Thymus (tissue), 11 donors: ENCODE results near the gene MYO10. TPM values are rescaled to one million over a fixed set of nuclear protein-coding genes. Genes with fewer than 3 reads are reported as not detected.

ENCODE experiments used
- DNase-seq, 9 donors: peaks; one replicate each; pipeline ENCODE4 v3.0.0-alpha.2; 2013; ENCODE audit warnings: low spot score in 9 of 9, low read depth in 6 of 9, missing footprints in 1 of 9
- H3K27ac ChIP-seq, 2 donors: one replicate each; pipeline ENCODE4 v1.5.1; 2013; ENCODE audit warnings: control low read depth in 1 of 2, low read depth in 1 of 2, low read length in 1 of 2, mild to moderate bottlenecking in 1 of 2, moderate library complexity in 1 of 2
- H3K27me3 ChIP-seq, 2 donors: one replicate each; pipeline ENCODE4 v1.5.1; 2013; ENCODE audit warnings: low read length in 1 of 2; ENCODE audit not compliant: control insufficient read depth in 2 of 2, insufficient read depth in 1 of 2
- H3K36me3 ChIP-seq, 2 donors: one replicate each; pipeline ENCODE4 v1.5.1; 2013; ENCODE audit warnings: low read length in 1 of 2, mild to moderate bottlenecking in 1 of 2, moderate library complexity in 1 of 2; ENCODE audit not compliant: control insufficient read depth in 2 of 2, insufficient read depth in 2 of 2
- H3K4me1 ChIP-seq, 2 donors: one replicate each; pipeline ENCODE4 v1.5.1; 2013; ENCODE audit warnings: low read length in 2 of 2; ENCODE audit not compliant: control insufficient read depth in 2 of 2, insufficient read depth in 2 of 2
- H3K4me3 ChIP-seq, 2 donors: one replicate each; pipeline ENCODE4 v1.5.1; 2013; ENCODE audit warnings: low read length in 2 of 2, control low read depth in 1 of 2, mild to moderate bottlenecking in 1 of 2
- H3K9me3 ChIP-seq, 2 donors: one replicate each; pipeline ENCODE4 v1.5.1; 2013; ENCODE audit warnings: low read length in 1 of 2, mild to moderate bottlenecking in 1 of 2; ENCODE audit not compliant: control insufficient read depth in 2 of 2, insufficient read depth in 1 of 2
- WGBS: extraction: QIAGEN DNeasy Blood & Tissue Kit; methylation state at CpG from one replicate; pipeline ENCODE4 v1.1.7; 2013; 5-methylcytosine and 5-hydroxymethylcytosine counted together
- polyA plus RNA-seq: library from polyadenylated mRNA; stranded (reverse); fragments of 200-250 nt; gene quantifications from one replicate; pipeline ENCODE4 v1.2.3, GENCODE V29; 2013
- total RNA-seq: library from RNA; stranded (reverse); fragments of 120-200 nt; gene quantifications from one replicate; pipeline ENCODE4 v1.2.4, GENCODE V29; 2013
- donor health status: healthy.

The MYO10 gene
- total and polyA plus RNA-seq, 2 donors: 4.3 to 6.0 TPM

GRCh38 chr5:16897800-16898199 is 38.3 kb downstream of the MYO10 start:
- Histone ChIP-seq H3K4me3 (no peak overlapping the region), H3K27me3 (no peaks in the 10 kb centered on the region), H3K4me1 (peaks cover 0 to 5% of the 10 kb centered on the region in 2 donors), H3K9me3 (no peaks in the 10 kb centered on the region), H3K27ac (no peak overlapping the region), H3K36me3 (no peaks in the 10 kb centered on the region)
- no peak for DNase-seq
- WGBS: 97% methylated on average over 6 of the region's 6 CpGs

- WGBS: 51% methylated on average over 7 of the region's 7 CpGs
- H3K4me1 ChIP-seq: peaks cover 0 to 5% of the 10 kb centered on the region in 2 donors
- no peak overlapping the region for H3K27ac ChIP-seq
- H3K27me3 ChIP-seq: no peaks in the 10 kb centered on the region
- H3K9me3 ChIP-seq: no peaks in the 10 kb centered on the region
- no peak for DNase-seq
- no peaks in the 10 kb centered on the region for H3K36me3 ChIP-seq
- H3K4me3 ChIP-seq: no peak overlapping the region
Measured at GRCh38 chr5:16897284-16897704, 38.8 kb downstream of the MYO10 start.

DNA sequence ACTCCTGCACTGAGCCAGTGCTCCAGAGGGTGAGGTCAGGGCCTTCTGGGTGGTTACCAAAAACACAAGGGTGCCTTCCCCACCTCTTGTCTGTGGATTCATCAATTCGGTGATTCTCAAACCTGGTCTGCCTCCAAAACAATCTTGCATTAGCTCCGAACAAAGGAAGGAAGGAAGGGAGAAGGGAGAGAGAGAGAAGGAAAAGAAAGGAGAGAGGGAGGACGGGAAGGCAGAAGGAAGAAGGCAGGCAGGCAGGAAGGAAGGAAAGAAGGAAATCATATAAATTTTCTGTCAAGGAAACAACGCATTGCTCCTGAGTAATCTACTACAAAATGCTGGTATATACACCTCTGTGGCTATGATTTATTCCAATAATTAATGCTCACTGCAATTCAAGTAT is 39.3 kb downstream of the MYO10 start:
- no peak for DNase-seq
- Histone ChIP-seq H3K4me1 (peaks cover 0 to 5% of the 10 kb centered on the region in 2 donors), H3K27ac (no peak overlapping the region), H3K4me3 (no peak overlapping the region), H3K9me3 (no peaks in the 10 kb centered on the region), H3K36me3 (no peaks in the 10 kb centered on the region), H3K27me3 (no peaks in the 10 kb centered on the region)
- WGBS: 68% methylated on average over 4 of the region's 4 CpGs

- DNase-seq: no peak
- Histone ChIP-seq H3K9me3 (no peaks in the 10 kb centered on the region), H3K4me1 (peaks cover 0 to 5% of the 10 kb centered on the region in 2 donors)
Measured at GRCh38 chr5:16894236-16895057, 41.6 kb downstream of the MYO10 start.

GRCh38 chr5:16891033-16891432 is 45.1 kb downstream of the MYO10 start:
- Histone ChIP-seq H3K4me1 (peaks cover 0 to 3% of the 10 kb centered on the region in 2 donors), H3K36me3 (no peaks in the 10 kb centered on the region), H3K4me3 (no peak overlapping the region), H3K27me3 (no peaks in the 10 kb centered on the region), H3K27ac (no peak overlapping the region), H3K9me3 (no peaks in the 10 kb centered on the region)
- 84% methylated on average over 8 of the region's 8 CpGs for WGBS
- DNase-seq: no peak

More at GRCh38 chr5:16894236-16895057, 41.6 kb downstream of the MYO10 start:
- 92% methylated on average over 13 of the region's 13 CpGs for WGBS
- Histone ChIP-seq H3K27ac (peak overlapping the region in 1 of 2 donors; percentile 43), H3K4me3 (no peak overlapping the region), H3K27me3 (no peaks in the 10 kb centered on the region), H3K36me3 (no peaks in the 10 kb centered on the region)

DNA sequence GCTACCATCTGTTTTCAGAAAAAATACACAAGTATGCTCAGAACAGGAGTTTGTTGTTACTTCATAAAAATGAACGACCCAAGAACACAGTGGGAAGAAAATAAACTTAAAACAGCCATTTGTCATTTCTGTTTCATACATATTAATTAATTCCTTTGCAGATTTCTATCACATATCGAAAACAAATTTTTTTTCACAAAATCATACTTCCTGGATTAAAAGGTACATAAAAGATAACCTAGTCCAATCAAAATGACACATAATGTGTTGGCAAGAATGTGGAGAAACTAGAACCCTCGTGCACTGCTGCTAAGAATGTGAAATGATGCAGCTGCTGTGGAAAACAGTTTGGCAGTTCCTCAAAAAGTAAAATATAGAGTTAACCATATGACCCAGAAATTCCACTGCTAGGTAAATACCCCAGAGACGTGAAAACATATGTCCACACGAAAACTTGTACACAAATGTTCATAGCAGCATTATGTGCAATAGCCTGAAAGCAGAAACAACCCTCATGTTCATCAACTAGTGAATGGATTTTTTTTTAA is 46.0 kb downstream of the MYO10 start:
- H3K36me3 ChIP-seq: no peaks in the 10 kb centered on the region
- peaks cover 0 to 3% of the 10 kb centered on the region in 2 donors for H3K4me1 ChIP-seq
- H3K27me3 ChIP-seq: no peaks in the 10 kb centered on the region
- DNase-seq: no peak
- no peak overlapping the region for H3K4me3 ChIP-seq
- H3K27ac ChIP-seq: no peak overlapping the region
- 65% methylated on average over 5 of the region's 5 CpGs for WGBS
- no peaks in the 10 kb centered on the region for H3K9me3 ChIP-seq

DNA sequence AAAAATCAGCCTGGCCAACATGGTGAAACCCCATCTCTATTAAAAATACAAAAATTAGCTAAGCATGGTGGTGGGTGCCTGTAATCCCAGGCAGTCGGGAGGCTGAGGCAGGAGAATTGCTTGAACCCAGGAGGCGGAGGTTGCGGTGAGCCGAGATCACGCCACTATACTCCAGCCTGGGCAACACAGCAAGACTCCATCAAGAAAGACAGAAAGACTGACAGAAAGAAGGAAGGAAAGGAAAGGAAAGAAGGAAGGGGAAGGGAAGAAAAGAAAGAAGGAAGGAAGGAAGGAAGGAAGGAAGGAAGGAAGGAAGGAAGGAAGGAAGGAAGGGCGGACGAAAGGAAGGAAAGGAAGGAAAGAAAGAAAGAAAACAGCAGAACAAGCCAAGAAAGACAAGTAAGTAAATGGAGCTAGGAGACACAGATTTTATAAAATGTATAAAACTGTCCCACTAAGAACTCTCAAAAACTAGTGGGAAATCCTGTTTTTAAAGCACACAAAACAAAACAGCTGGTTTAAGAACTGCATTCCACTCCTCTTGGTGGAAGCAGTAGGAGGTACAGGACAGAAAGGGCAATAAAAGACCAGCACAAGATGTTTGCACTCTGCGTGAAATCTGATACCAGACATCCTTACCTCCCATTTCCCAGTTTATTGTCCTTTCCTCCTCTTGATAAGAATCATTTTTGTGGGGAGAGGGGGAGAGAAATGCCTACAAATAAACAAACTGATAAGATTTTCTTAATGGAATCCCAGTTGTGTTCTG is 46.7 kb downstream of the MYO10 start:
- H3K4me3 ChIP-seq: no peak overlapping the region
- H3K36me3 ChIP-seq: no peaks in the 10 kb centered on the region
- no peak for DNase-seq
- H3K27ac ChIP-seq: no peak overlapping the region
- H3K4me1 ChIP-seq: peaks cover 0 to 3% of the 10 kb centered on the region in 2 donors
- H3K9me3 ChIP-seq: no peaks in the 10 kb centered on the region
- WGBS: 94% methylated on average over 8 of the region's 8 CpGs
- H3K27me3 ChIP-seq: no peaks in the 10 kb centered on the region

DNA sequence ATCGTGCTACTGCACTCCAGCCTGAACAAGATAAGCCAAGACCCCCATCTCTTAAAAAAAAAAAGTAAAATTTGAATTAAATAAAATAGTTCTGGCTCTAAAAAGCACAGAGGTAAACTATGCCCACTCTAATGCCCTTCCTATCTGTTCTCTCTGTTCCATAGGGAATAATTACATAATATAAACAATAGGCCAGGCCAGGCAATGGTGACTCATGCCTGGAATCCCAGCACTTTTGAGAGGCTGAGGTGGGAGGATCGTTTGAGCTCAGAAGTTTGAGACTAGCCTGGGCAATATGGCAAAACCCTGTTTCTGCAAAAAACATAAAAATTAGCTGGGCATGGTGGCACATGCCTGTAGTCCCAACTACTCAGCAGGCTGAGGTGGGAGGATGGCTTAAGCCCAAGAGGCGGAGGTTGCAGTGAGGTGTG is 47.4 kb downstream of the MYO10 start:
- H3K9me3 ChIP-seq: no peaks in the 10 kb centered on the region
- no peak overlapping the region for H3K4me3 ChIP-seq
- no peaks in the 10 kb centered on the region for H3K36me3 ChIP-seq
- WGBS: 94% methylated on average over 3 of the region's 3 CpGs
- DNase-seq: no peak
- H3K4me1 ChIP-seq: no peaks in the 10 kb centered on the region
- no peaks in the 10 kb centered on the region for H3K27me3 ChIP-seq
- no peak overlapping the region for H3K27ac ChIP-seq

DNA sequence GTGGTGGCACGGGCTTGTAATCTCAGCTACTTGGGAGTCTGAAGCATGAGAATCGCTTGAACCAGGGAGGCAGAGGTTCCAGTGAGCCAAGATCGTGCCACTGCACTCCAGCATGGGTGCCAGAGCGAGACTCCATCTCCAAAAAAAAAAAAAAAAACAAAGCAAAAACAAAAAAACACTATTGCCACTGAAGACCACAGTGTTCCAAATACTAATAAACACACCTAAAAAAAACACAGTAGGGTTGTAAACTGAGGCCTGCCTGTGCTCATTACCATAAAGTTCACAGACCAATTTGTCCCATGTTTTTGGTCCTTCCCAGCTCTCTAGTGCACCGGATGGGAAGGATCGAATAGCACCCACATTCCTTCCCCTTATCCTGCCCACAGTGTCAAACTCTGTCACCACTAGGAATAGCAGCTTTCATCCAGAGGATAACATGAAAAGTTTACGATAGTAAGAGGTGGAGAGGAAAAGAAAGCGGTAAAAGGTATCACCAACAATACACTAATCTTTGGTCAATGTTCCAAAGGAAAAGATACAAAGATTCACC is 49.2 kb downstream of the MYO10 start:
- H3K9me3 ChIP-seq: no peaks in the 10 kb centered on the region
- H3K36me3 ChIP-seq: no peaks in the 10 kb centered on the region
- H3K27me3 ChIP-seq: no peaks in the 10 kb centered on the region
- H3K27ac ChIP-seq: no peak overlapping the region
- no peaks in the 10 kb centered on the region for H3K4me1 ChIP-seq
- WGBS: 88% methylated on average over 8 of the region's 8 CpGs
- no peak for DNase-seq
- H3K4me3 ChIP-seq: no peak overlapping the region
